B cell (primary cell): ENCODE data around the gene ACTBL2.

Experiments used
- EZH2 ChIP-seq: IDR thresholded peaks from 2 replicates; pipeline ENCODE4 v1.6.1; 2012; ENCODE audit warnings: borderline replicate concordance, low read depth, mild to moderate bottlenecking, moderate library complexity, low read length; ENCODE audit not compliant: insufficient read depth, poor library complexity, severe bottlenecking
- TF ChIP-seq, protein P1 (sequence below): fragments of 200-600 bp; IDR thresholded peaks from one replicate; pipeline ENCODE4 v1.8.0; 2022; ENCODE audit warnings: antibody characterized with exemption, mild to moderate bottlenecking

DNA sequence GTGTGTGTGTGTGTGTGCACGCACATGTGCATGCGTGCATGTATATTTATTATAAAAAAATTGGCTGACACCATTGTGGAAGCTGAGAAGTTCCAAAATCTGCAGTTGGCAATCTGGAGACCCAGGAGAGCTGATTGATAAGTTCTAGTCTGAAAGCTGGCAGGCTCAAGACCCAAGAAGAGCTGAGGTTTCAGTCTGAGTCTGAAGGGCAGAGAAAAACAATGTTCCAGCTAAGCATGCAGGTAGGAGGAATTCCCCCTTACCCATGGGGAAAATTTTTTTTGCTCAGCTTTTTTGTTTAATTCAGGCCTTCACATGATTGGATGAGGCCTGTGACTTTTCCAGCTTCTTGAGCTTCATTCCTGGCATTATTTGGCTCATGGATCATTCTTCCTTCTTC lies 31.2 kb upstream of the ACTBL2 start:
- TF ChIP-seq, protein P1, sequence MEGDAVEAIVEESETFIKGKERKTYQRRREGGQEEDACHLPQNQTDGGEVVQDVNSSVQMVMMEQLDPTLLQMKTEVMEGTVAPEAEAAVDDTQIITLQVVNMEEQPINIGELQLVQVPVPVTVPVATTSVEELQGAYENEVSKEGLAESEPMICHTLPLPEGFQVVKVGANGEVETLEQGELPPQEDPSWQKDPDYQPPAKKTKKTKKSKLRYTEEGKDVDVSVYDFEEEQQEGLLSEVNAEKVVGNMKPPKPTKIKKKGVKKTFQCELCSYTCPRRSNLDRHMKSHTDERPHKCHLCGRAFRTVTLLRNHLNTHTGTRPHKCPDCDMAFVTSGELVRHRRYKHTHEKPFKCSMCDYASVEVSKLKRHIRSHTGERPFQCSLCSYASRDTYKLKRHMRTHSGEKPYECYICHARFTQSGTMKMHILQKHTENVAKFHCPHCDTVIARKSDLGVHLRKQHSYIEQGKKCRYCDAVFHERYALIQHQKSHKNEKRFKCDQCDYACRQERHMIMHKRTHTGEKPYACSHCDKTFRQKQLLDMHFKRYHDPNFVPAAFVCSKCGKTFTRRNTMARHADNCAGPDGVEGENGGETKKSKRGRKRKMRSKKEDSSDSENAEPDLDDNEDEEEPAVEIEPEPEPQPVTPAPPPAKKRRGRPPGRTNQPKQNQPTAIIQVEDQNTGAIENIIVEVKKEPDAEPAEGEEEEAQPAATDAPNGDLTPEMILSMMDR: no peak
- no peak for TF ChIP-seq EZH2
